Measurements from ENCODE around the gene LRP6.
A peak's percentile ranks its signal among the peaks of the same experiment; 100 is the strongest.

LRP6 gene

DNA sequence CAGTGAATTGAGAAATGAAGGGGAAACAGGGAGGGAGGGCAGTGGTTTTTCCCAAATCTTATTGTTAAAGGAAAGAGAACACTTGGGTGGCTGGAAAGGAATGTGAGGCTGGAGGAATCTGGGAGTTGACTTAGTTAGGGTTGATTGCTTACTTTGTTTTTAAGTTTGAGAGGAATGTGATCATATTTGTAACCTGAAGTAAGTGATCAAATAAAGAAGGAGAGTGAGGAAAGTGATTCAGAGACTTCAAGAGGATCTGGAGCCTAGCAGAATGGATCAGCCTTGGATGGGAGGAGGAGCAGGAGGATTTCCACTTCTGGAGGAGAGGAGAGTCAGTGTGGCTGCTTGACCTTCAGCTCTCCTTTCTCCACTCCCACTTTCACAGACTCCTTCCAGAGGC lies 6.0 kb upstream of the LRP6 start:
- Histone ChIP-seq H3K27me3 (ENCODE audit: control insufficient read depth, low read length) (peaks cover 6% of the 10 kb centered on the region; the same call in 1 of the 2 replicates), H3F3A (ENCODE audit: control insufficient read depth, insufficient read depth) (no peaks in the 10 kb centered on the region), H3K36me3 (ENCODE audit: control insufficient read depth, low read length) (no peaks in the 10 kb centered on the region), H3K4me1 (ENCODE audit: control insufficient read depth, low read length) (peaks cover under 1% of the 10 kb centered on the region), H3K9me3 (ENCODE audit: control insufficient read depth, insufficient read depth, low read length) (no peaks in the 10 kb centered on the region; the same call in 1 of the 2 replicates), H3K9me2 (replicated peaks; ENCODE audit: control insufficient read depth, low read length) (no peaks in the 10 kb centered on the region), H3K79me2 (ENCODE audit: control insufficient read depth, low read length) (no peaks in the 10 kb centered on the region), H3K4me3 (ENCODE audit: low read length) (no peak overlapping the region), H4K20me1 (ENCODE audit: control insufficient read depth, insufficient read depth, low read depth, low read length) (no peaks in the 10 kb centered on the region), H3K27ac (ENCODE audit: low read depth, low read length) (no peak overlapping the region), H3K4me2 (ENCODE audit: low read length) (no peak overlapping the region)
- TF ChIP-seq, protein P1, sequence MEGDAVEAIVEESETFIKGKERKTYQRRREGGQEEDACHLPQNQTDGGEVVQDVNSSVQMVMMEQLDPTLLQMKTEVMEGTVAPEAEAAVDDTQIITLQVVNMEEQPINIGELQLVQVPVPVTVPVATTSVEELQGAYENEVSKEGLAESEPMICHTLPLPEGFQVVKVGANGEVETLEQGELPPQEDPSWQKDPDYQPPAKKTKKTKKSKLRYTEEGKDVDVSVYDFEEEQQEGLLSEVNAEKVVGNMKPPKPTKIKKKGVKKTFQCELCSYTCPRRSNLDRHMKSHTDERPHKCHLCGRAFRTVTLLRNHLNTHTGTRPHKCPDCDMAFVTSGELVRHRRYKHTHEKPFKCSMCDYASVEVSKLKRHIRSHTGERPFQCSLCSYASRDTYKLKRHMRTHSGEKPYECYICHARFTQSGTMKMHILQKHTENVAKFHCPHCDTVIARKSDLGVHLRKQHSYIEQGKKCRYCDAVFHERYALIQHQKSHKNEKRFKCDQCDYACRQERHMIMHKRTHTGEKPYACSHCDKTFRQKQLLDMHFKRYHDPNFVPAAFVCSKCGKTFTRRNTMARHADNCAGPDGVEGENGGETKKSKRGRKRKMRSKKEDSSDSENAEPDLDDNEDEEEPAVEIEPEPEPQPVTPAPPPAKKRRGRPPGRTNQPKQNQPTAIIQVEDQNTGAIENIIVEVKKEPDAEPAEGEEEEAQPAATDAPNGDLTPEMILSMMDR (IDR thresholded peaks at IDR 0.05; ENCODE audit: low read depth, low read length, poor library complexity, severe bottlenecking) = no peak
- no peak for TF ChIP-seq EZH2phosphoT487 (IDR thresholded peaks at IDR 0.05; ENCODE audit: borderline replicate concordance, low read length)

DNA sequence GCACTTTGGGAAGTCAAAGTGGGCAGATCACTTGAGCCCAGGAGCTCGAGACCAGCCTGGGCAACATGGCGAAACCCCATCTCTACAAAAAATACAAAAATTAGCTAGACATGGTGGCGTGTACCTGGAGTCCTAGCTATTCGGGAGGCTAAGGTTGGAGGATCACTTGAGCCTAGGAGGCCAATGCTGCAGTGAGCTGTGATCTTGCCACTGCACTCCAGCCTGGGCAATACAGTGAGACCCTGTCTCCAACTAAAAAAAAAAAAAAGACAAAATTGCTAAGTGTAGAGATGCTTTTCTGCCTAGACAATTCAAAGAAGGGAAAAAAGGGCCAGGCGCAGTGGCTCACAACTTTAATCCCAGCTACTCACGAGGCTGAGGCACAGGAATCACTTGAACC lies 3.4 kb upstream of the LRP6 start:
- no peaks in the 10 kb centered on the region for H3K9me2 ChIP-seq (replicated peaks; ENCODE audit: control insufficient read depth, low read length)
- no peak overlapping the region for H3K4me3 ChIP-seq (ENCODE audit: low read length)
- no peaks in the 10 kb centered on the region for H3F3A ChIP-seq (ENCODE audit: control insufficient read depth, insufficient read depth)
- no peak overlapping the region for H3K27ac ChIP-seq (ENCODE audit: low read depth, low read length)
- peaks cover 9% of the 10 kb centered on the region for H3K4me1 ChIP-seq (ENCODE audit: control insufficient read depth, low read length)
- H3K9me3 ChIP-seq (ENCODE audit: control insufficient read depth, insufficient read depth, low read length) = no peaks in the 10 kb centered on the region
- peaks cover 6% of the 10 kb centered on the region; the same call in 1 of the 2 replicates for H3K27me3 ChIP-seq (ENCODE audit: control insufficient read depth, low read length)
- no peaks in the 10 kb centered on the region for H4K20me1 ChIP-seq (ENCODE audit: control insufficient read depth, insufficient read depth, low read depth, low read length)
- H3K36me3 ChIP-seq (ENCODE audit: control insufficient read depth, low read length) = no peaks in the 10 kb centered on the region; the same call in 1 of the 2 replicates
- peaks cover 15% of the 10 kb centered on the region for H3K79me2 ChIP-seq (ENCODE audit: control insufficient read depth, low read length)
- TF ChIP-seq EZH2phosphoT487 (IDR thresholded peaks at IDR 0.05; ENCODE audit: borderline replicate concordance, low read length) = no peak
- TF ChIP-seq, protein P1 (IDR thresholded peaks at IDR 0.05; ENCODE audit: low read depth, low read length, poor library complexity, severe bottlenecking) = no peak
- no peak overlapping the region for H3K4me2 ChIP-seq (ENCODE audit: low read length)

DNA sequence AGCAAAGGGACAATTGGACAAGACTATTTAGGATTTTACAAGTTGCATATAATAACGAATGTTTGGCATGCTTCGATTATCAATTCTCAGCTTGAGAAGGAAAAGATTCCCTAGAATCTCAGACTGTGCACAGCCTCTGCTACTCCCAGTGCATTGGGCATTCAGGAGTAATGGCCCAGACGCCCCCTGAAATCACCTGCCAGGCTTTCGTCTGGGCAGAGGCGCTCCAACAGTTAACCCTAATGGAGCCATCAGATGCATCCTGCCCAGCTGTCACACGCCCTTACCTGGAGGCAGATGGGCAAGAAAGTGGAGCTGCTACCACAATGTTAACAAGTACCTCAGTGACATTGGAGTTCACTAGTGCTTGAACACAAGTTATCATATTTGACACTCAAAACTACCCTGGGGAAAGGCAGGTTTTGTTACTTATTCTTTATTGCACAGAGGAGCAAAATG lies 927 bp upstream of the LRP6 start:
- no peak overlapping the region for H3K27ac ChIP-seq (ENCODE audit: low read depth, low read length)
- peaks cover under 1% of the 10 kb centered on the region; the same call in 1 of the 2 replicates for H3K27me3 ChIP-seq (ENCODE audit: control insufficient read depth, low read length)

More for the DNA sequence above, 927 bp upstream of the LRP6 start:
- Histone ChIP-seq H3K4me2 (ENCODE audit: low read length) (peak overlapping the region; percentile 71), H3F3A (ENCODE audit: control insufficient read depth, insufficient read depth) (no peaks in the 10 kb centered on the region), H3K9me2 (replicated peaks; ENCODE audit: control insufficient read depth, low read length) (no peaks in the 10 kb centered on the region), H4K20me1 (ENCODE audit: control insufficient read depth, insufficient read depth, low read depth, low read length) (no peaks in the 10 kb centered on the region), H3K4me3 (ENCODE audit: low read length) (peak overlapping the region; percentile 89), H3K79me2 (ENCODE audit: control insufficient read depth, low read length) (peaks cover 39% of the 10 kb centered on the region), H3K4me1 (ENCODE audit: control insufficient read depth, low read length) (peaks cover 23% of the 10 kb centered on the region), H3K36me3 (ENCODE audit: control insufficient read depth, low read length) (no peaks in the 10 kb centered on the region; the same call in 1 of the 2 replicates), H3K9me3 (ENCODE audit: control insufficient read depth, insufficient read depth, low read length) (no peaks in the 10 kb centered on the region)
- TF ChIP-seq EZH2phosphoT487 (IDR thresholded peaks at IDR 0.05; ENCODE audit: borderline replicate concordance, low read length) = no peak
- TF ChIP-seq, protein P1 (IDR thresholded peaks at IDR 0.05; ENCODE audit: low read depth, low read length, poor library complexity, severe bottlenecking) = no peak
